Endothelial cell of umbilical vein (primary cell): ENCODE results near the gene PIK3C2G. TPM values are rescaled to one million over a fixed set of nuclear protein-coding genes. Genes with fewer than 3 reads are reported as not detected.

Experiments
- BruUV-seq: library from RNA; stranded (reverse); fragments of 400-500 nt; replicated peaks from 2 replicates; lab custom pipeline; 2021; lab: Mats Ljungman, UMichigan
- CTCF ChIA-PET: fragments of 300-600, 350-600 bp; sonication (Branson Sonifier 250); formaldehyde crosslinking; loops from one replicate; lab custom pipeline; 2021; ENCODE audit warnings: antibody characterized with exemption, inconsistent platforms; lab: Charles Lee
- POLR2A ChIA-PET: fragments of 300-600, 350-600 bp; sonication (Branson Sonifier 250); formaldehyde crosslinking; loops from one replicate; lab custom pipeline; 2021; ENCODE audit warnings: antibody characterized with exemption, inconsistent platforms; lab: Charles Lee
- DNase-seq: peaks from one replicate; pipeline ENCODE4 v3.0.0-alpha.2; 2011; ENCODE audit warnings: low read depth, low spot score
- FAIRE-seq: peaks from 2 replicates; lab custom pipeline; 2011; peaks lifted over from hg19 to GRCh38; lab: Jason Lieb, UNC
- H2AFZ ChIP-seq: 2 replicates; pipeline ENCODE4 v1.6.0; 2012; ENCODE audit warnings: low read depth, low read length, control low read depth, inconsistent platforms
- H3K27ac ChIP-seq: 2 replicates; pipeline ENCODE4 v1.5.1; 2011; ENCODE audit warnings: low read depth, mild to moderate bottlenecking, control low read depth, low read length, moderate library complexity; ENCODE audit not compliant: insufficient read depth
- H3K27me3 ChIP-seq, 2 experiments: 2 replicates each; pipeline versions ENCODE4 v1.6.0 to v1.6.1; 2011; ENCODE audit warnings: low read length in 2 of 2, mixed read lengths in 1 of 2; ENCODE audit not compliant: control insufficient read depth in 2 of 2, insufficient read depth in 2 of 2
- H3K36me3 ChIP-seq, 2 experiments: 2 replicates in 1 of 2; 3 replicates in 1 of 2; pipeline ENCODE4 v1.5.1; 2011; ENCODE audit warnings: low read length in 2 of 2, mild to moderate bottlenecking in 1 of 2, moderate library complexity in 1 of 2; ENCODE audit not compliant: control insufficient read depth in 2 of 2, insufficient read depth in 2 of 2; ENCODE audit errors: extremely low read depth in 1 of 2
- H3K4me1 ChIP-seq: 3 replicates; pipeline ENCODE4 v1.5.1; 2011; ENCODE audit warnings: mild to moderate bottlenecking, low read length; ENCODE audit not compliant: control insufficient read depth, insufficient read depth; ENCODE audit errors: extremely low read depth
- H3K4me2 ChIP-seq: 2 replicates; pipeline ENCODE4 v1.6.1; 2011; ENCODE audit warnings: low read length, control low read depth, mixed read lengths; ENCODE audit not compliant: insufficient read depth
- H3K4me3 ChIP-seq, 3 experiments: fragments of 200-600 bp in 1 of 3; sonication (generic), shearing (Covaris generic) in 1 of 3; replicated peaks in 1 of 3; 2 replicates each; pipeline ENCODE4 v1.5.1; 2011 to 2016; ENCODE audit warnings: control low read depth in 3 of 3, low read length in 3 of 3, mild to moderate bottlenecking in 2 of 3, inconsistent platforms in 1 of 3, low read depth in 1 of 3, moderate library complexity in 1 of 3; ENCODE audit not compliant: insufficient read depth in 1 of 3
- H3K79me2 ChIP-seq: 2 replicates; pipeline ENCODE4 v1.6.0; 2012; ENCODE audit warnings: low read length, inconsistent platforms; ENCODE audit not compliant: control insufficient read depth, insufficient read depth
- H3K9ac ChIP-seq: replicated peaks from 2 replicates; pipeline ENCODE3; 2011; ENCODE audit warnings: low read length, control low read depth; ENCODE audit not compliant: insufficient read depth; ENCODE audit errors: extremely low read depth
- H3K9me1 ChIP-seq: replicated peaks from 3 replicates; pipeline ENCODE4 v1.6.0; 2011; ENCODE audit warnings: mild to moderate bottlenecking, low read length; ENCODE audit not compliant: control insufficient read depth, insufficient read depth; ENCODE audit errors: extremely low read depth
- H3K9me3 ChIP-seq: replicated peaks from 2 replicates; pipeline ENCODE4 v1.5.1; 2012; ENCODE audit warnings: low read length, inconsistent platforms; ENCODE audit not compliant: control insufficient read depth, insufficient read depth
- H4K20me1 ChIP-seq: replicated peaks from 2 replicates; pipeline ENCODE3; 2011; ENCODE audit warnings: mild to moderate bottlenecking, low read length; ENCODE audit not compliant: control insufficient read depth, insufficient read depth; ENCODE audit errors: extremely low read depth
- EZH2 ChIP-seq: IDR thresholded peaks from 2 replicates; pipeline ENCODE4 v1.6.1; 2012; ENCODE audit warnings: borderline replicate concordance, low read depth, mild to moderate bottlenecking, moderate library complexity, low read length, inconsistent platforms; ENCODE audit not compliant: severe bottlenecking
- FOS ChIP-seq: IDR thresholded peaks from 2 replicates; pipeline ENCODE4 v1.6.1; 2011; ENCODE audit warnings: mild to moderate bottlenecking, low read length, moderate library complexity, borderline replicate concordance; ENCODE audit not compliant: insufficient read depth
- GATA2 ChIP-seq: IDR thresholded peaks from 2 replicates; pipeline ENCODE4 v1.7.0; 2011; ENCODE audit warnings: low read depth, mild to moderate bottlenecking, moderate library complexity, mixed read lengths, low read length; ENCODE audit not compliant: insufficient read length, insufficient read depth
- JUN ChIP-seq: IDR thresholded peaks from 2 replicates; pipeline ENCODE4 v1.6.1; 2011; ENCODE audit warnings: borderline replicate concordance, low read depth; ENCODE audit not compliant: insufficient read length, insufficient read depth
- MYC ChIP-seq: IDR thresholded peaks from one replicate; pipeline ENCODE4 v1.6.1; 2011; ENCODE audit warnings: mild to moderate bottlenecking, low read depth, low read length
- POLR2A ChIP-seq: IDR thresholded peaks from 2 replicates; pipeline ENCODE4 v1.6.1; 2012; ENCODE audit warnings: low read depth, mild to moderate bottlenecking, control low read depth, low read length
- POLR2AphosphoS5 ChIP-seq: IDR thresholded peaks from 2 replicates; pipeline ENCODE4 v1.6.1; 2012; ENCODE audit warnings: low read depth, mild to moderate bottlenecking, control low read depth, low read length, moderate library complexity; ENCODE audit not compliant: insufficient read depth
- dilution Hi-C: fragments of 300-500 bp; cut with MboI; formaldehyde crosslinking; loops from one replicate; pipeline ENCODE4 v1.15.0; 2019; ENCODE audit warnings: low sequenced_read_pairs; ENCODE audit not compliant: extremely low pct_ligation_motif_present
- intact Hi-C: fragments of 100-400 bp; cut with micrococcal nuclease; formaldehyde crosslinking; loops from one replicate; pipeline ENCODE4 v1.10.0; 2022
- polyA plus RNA-seq, 4 experiments: library from polyadenylated mRNA; depleted of rRNA in 3 of 4; stranded (reverse) in 3 of 4; unstranded in 1 of 4; fragments of >200 nt; gene quantifications; 2 replicates each; pipeline versions ENCODE4 v1.2.1 to v1.2.3, GENCODE V29; 2011 to 2012; ENCODE audit warnings: missing spikeins in 1 of 4
- total RNA-seq: library from RNA; stranded (reverse); gene quantifications from 2 replicates; pipeline ENCODE4 v1.2.3, GENCODE V29; 2021
- TF ChIP-seq, protein P1 (sequence below), 2 donors: IDR thresholded peaks; 1 replicate in 1 of 2; 2 replicates in 1 of 2; pipeline ENCODE4 v1.5.1; 2011; ENCODE audit warnings: low read length in 2 of 2, mild to moderate bottlenecking in 2 of 2, moderate library complexity in 2 of 2, control low read depth in 1 of 2, inconsistent platforms in 1 of 2, low read depth in 1 of 2; ENCODE audit not compliant: insufficient read depth in 1 of 2; ENCODE audit errors: extremely low read depth in 1 of 2
- TF ChIP-seq, protein P2 (sequence below): IDR thresholded peaks from 2 replicates; pipeline ENCODE4 v1.6.1; 2011; ENCODE audit not compliant: insufficient read depth, insufficient read length

Gene PIK3C2G
- total and polyA plus RNA-seq, 2 donors (not counting 3 experiments of a cell fraction or from before 2014, with no cell fraction given) = not detected

DNA sequence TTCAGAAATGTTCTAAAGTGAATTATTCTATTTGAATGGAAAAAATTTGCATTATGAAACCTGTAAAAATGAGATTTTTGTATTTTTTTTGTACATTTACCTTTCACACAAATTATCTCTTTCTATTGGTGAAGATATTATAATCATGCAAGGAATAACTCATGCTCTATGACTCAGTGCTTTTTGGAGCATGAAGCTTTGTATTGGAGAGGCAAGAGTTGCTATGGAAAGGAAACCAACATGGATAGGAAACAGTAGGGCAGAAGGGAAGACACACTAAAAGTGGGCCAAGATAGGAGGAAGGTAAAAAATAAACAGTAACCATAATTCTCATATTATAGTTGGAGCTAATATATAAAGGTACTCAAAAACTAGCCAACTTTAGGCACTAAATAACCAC lies 397.5 kb downstream of the PIK3C2G start:
- Histone ChIP-seq H4K20me1 (no peaks in the 10 kb centered on the region), H3K27me3 (no peaks in the 10 kb centered on the region), H3K9me3 (no peaks in the 10 kb centered on the region), H3K36me3 (no peaks in the 10 kb centered on the region), H2AFZ (no peak overlapping the region), H3K4me2 (no peak overlapping the region), H3K4me3 (no peak overlapping the region), H3K9me1 (no peaks in the 10 kb centered on the region), H3K9ac (no peak overlapping the region), H3K4me1 (no peaks in the 10 kb centered on the region), H3K79me2 (no peaks in the 10 kb centered on the region), H3K27ac (no peak overlapping the region)
- FAIRE-seq (no peak), DNase-seq (no peak)
- intact Hi-C loops (no loop called here), dilution Hi-C loops (no loop called here)
- ChIA-PET POLR2A (no interaction called here), CTCF (no interaction called here)
- TF ChIP-seq GATA2 = no peak
- TF ChIP-seq POLR2A = no peak
- TF ChIP-seq FOS = no peak
- TF ChIP-seq, protein P1, sequence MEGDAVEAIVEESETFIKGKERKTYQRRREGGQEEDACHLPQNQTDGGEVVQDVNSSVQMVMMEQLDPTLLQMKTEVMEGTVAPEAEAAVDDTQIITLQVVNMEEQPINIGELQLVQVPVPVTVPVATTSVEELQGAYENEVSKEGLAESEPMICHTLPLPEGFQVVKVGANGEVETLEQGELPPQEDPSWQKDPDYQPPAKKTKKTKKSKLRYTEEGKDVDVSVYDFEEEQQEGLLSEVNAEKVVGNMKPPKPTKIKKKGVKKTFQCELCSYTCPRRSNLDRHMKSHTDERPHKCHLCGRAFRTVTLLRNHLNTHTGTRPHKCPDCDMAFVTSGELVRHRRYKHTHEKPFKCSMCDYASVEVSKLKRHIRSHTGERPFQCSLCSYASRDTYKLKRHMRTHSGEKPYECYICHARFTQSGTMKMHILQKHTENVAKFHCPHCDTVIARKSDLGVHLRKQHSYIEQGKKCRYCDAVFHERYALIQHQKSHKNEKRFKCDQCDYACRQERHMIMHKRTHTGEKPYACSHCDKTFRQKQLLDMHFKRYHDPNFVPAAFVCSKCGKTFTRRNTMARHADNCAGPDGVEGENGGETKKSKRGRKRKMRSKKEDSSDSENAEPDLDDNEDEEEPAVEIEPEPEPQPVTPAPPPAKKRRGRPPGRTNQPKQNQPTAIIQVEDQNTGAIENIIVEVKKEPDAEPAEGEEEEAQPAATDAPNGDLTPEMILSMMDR (IDR thresholded peaks at IDR 0.05; ENCODE audit: extremely low read depth in 1 of 2, insufficient read depth in 1 of 2, low read depth in 1 of 2, low read length in 2 of 2) = no peak
- no peak for TF ChIP-seq JUN
- no peak for TF ChIP-seq POLR2AphosphoS5
- TF ChIP-seq EZH2 = no peak
- TF ChIP-seq, protein P2, sequence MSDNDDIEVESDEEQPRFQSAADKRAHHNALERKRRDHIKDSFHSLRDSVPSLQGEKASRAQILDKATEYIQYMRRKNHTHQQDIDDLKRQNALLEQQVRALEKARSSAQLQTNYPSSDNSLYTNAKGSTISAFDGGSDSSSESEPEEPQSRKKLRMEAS = no peak
- no peak for TF ChIP-seq MYC
- BruUV-seq = no TSS peak
